ENCODE data around the gene TRIM17. TPM values are rescaled to one million over a fixed set of nuclear protein-coding genes. Genes with fewer than 3 reads are reported as not detected.

Gene TRIM17
- total and polyA plus RNA-seq, 9 of the 15 experiments (the other 6 are each of a cell fraction or from before 2014, with no cell fraction given) = not detected

DNA sequence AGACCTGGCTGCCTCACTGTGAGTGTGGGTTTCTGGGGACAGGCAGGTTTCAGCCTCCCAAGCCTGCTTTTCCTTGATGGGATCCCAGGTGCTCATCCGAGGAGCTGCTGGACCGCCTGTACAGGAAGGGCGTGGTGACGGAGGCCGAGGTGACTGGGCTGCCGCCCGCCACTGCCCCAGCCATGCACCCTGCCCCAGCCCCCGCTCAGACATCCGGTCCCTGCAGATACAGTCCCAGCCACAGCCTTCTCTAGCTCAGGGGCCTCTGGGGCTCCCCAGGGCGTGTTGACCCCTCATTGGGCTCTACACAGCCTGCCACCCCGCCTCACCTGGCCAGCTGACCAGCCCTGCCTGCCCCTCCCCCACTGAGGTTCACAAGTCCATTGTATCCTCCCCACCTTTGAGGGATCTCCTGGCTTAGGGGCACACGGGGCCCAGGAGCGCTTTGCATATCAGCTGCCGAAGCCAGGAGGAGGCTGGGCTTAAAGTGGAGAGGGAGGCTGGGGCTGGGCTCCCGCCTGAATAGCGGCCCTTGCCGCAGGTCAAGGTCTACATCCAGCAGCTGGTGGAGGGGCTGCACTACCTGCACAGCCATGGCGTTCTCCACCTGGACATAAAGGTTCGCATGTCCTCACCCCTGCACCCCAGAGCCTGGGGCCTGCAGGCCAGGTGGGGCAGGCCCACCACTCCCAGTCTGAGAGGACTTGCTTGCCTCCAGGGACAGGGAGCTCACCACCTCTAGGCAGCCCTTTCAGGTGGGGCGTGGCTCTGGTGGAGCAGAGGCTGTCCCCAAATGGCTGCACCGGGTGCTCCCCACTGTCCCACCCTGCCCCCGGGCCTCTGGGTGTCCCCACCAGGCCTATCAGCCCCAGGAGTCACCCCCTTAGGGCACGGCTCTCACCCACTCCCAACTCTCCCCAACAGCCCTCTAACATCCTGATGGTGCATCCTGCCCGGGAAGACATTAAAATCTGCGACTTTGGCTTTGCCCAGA is 48.6 kb downstream of the TRIM17 start (continued):
- TF ChIP-seq, protein P1, sequence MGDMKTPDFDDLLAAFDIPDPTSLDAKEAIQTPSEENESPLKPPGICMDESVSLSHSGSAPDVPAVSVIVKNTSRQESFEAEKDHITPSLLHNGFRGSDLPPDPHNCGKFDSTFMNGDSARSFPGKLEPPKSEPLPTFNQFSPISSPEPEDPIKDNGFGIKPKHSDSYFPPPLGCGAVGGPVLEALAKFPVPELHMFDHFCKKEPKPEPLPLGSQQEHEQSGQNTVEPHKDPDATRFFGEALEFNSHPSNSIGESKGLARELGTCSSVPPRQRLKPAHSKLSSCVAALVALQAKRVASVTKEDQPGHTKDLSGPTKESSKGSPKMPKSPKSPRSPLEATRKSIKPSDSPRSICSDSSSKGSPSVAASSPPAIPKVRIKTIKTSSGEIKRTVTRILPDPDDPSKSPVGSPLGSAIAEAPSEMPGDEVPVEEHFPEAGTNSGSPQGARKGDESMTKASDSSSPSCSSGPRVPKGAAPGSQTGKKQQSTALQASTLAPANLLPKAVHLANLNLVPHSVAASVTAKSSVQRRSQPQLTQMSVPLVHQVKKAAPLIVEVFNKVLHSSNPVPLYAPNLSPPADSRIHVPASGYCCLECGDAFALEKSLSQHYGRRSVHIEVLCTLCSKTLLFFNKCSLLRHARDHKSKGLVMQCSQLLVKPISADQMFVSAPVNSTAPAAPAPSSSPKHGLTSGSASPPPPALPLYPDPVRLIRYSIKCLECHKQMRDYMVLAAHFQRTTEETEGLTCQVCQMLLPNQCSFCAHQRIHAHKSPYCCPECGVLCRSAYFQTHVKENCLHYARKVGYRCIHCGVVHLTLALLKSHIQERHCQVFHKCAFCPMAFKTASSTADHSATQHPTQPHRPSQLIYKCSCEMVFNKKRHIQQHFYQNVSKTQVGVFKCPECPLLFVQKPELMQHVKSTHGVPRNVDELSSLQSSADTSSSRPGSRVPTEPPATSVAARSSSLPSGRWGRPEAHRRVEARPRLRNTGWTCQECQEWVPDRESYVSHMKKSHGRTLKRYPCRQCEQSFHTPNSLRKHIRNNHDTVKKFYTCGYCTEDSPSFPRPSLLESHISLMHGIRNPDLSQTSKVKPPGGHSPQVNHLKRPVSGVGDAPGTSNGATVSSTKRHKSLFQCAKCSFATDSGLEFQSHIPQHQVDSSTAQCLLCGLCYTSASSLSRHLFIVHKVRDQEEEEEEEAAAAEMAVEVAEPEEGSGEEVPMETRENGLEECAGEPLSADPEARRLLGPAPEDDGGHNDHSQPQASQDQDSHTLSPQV (IDR thresholded peaks at IDR 0.05) = 0 out of 2 replicates have a peak, but pooled peaks have one; percentile 82
- TF ChIP-seq HNRNPL (IDR thresholded peaks at IDR 0.05; ENCODE audit: low read depth, low read length) (peak; percentile 33; the same call in 1 of the 2 replicates), SREBF1 (IDR thresholded peaks at IDR 0.05; ENCODE audit: borderline replicate concordance, low read depth, low read length) (no peak), TEAD4 (IDR thresholded peaks at IDR 0.05; ENCODE audit: low read length) (peak; percentile 48), TEAD4 (CRISPR knock-in tag; IDR thresholded peaks at IDR 0.05; ENCODE audit: borderline replicate concordance) (no peak), KLF16 (IDR thresholded peaks at IDR 0.05) (peak; percentile 74; the same call in 1 of the 2 replicates), ZNF75A (CRISPR knock-in tag; IDR thresholded peaks at IDR 0.05) (no peak), L3MBTL2 (IDR thresholded peaks at IDR 0.05) (peak; percentile 83), MEF2D (tag; conservative IDR thresholded peaks at IDR 0.05; ENCODE audit: low read depth) (0 out of 2 replicates have a peak, but pooled peaks have one; percentile 21), NBN (IDR thresholded peaks at IDR 0.05; ENCODE audit: low read depth) (0 out of 2 replicates have a peak, but pooled peaks have one; percentile 81), ZNF583 (CRISPR knock-in tag; IDR thresholded peaks at IDR 0.05) (0 out of 2 replicates have a peak, but pooled peaks have one; percentile 9), FOSL1 (tag; conservative IDR thresholded peaks at IDR 0.05) (peak; percentile 46; the same call in 1 of the 2 replicates), HDAC1 (IDR thresholded peaks at IDR 0.05) (peak in 1 of 2 experiments; percentile 56; a peak in 2 of 4 replicates), KLF13 (tag; IDR thresholded peaks at IDR 0.05; ENCODE audit: borderline replicate concordance, low read depth) (no peak), SMAD3 (CRISPR knock-in tag; conservative IDR thresholded peaks at IDR 0.05) (0 out of 2 replicates have a peak, but pooled peaks have one; percentile 65), ZNF764 (CRISPR knock-in tag; IDR thresholded peaks at IDR 0.05; ENCODE audit: low read depth) (no peak), ZFX (CRISPR knock-in tag; IDR thresholded peaks at IDR 0.05) (peak; percentile 63)
- TF ChIP-seq, protein P2, sequence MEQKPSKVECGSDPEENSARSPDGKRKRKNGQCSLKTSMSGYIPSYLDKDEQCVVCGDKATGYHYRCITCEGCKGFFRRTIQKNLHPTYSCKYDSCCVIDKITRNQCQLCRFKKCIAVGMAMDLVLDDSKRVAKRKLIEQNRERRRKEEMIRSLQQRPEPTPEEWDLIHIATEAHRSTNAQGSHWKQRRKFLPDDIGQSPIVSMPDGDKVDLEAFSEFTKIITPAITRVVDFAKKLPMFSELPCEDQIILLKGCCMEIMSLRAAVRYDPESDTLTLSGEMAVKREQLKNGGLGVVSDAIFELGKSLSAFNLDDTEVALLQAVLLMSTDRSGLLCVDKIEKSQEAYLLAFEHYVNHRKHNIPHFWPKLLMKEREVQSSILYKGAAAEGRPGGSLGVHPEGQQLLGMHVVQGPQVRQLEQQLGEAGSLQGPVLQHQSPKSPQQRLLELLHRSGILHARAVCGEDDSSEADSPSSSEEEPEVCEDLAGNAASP (IDR thresholded peaks at IDR 0.05) = no peak
- TF ChIP-seq, protein P3, sequence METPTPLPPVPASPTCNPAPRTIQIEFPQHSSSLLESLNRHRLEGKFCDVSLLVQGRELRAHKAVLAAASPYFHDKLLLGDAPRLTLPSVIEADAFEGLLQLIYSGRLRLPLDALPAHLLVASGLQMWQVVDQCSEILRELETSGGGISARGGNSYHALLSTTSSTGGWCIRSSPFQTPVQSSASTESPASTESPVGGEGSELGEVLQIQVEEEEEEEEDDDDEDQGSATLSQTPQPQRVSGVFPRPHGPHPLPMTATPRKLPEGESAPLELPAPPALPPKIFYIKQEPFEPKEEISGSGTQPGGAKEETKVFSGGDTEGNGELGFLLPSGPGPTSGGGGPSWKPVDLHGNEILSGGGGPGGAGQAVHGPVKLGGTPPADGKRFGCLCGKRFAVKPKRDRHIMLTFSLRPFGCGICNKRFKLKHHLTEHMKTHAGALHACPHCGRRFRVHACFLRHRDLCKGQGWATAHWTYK (CRISPR knock-in tag; IDR thresholded peaks at IDR 0.05) = 0 out of 2 replicates have a peak, but pooled peaks have one; percentile 12
- TF ChIP-seq, protein P4, sequence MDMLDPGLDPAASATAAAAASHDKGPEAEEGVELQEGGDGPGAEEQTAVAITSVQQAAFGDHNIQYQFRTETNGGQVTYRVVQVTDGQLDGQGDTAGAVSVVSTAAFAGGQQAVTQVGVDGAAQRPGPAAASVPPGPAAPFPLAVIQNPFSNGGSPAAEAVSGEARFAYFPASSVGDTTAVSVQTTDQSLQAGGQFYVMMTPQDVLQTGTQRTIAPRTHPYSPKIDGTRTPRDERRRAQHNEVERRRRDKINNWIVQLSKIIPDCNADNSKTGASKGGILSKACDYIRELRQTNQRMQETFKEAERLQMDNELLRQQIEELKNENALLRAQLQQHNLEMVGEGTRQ (CRISPR knock-in tag; IDR thresholded peaks at IDR 0.05) = peak; percentile 17; the same call in 1 of the 2 replicates

All from K562 (cell line).